HL-60 (cell line): ENCODE data around the gene HEPACAM.

Experiments used
- DNase-seq, 2 experiments: peaks; one replicate each; pipeline ENCODE4 v3.0.0-alpha.2; 2010 to 2020; ENCODE audit warnings: low read depth in 1 of 2, low spot score in 1 of 2
- H3K27ac ChIP-seq: fragments of 250-450 bp; sonication (Bioruptor Pico); replicated peaks from 2 replicates; pipeline ENCODE4 v1.5.1; 2020; ENCODE audit warnings: mild to moderate bottlenecking, moderate library complexity
- H3K27me3 ChIP-seq: fragments of 250-450 bp; sonication (Bioruptor Pico); 2 replicates; pipeline ENCODE4 v1.5.1; 2021; ENCODE audit warnings: mild to moderate bottlenecking, moderate library complexity; ENCODE audit not compliant: insufficient read depth, poor library complexity, severe bottlenecking
- H3K4me3 ChIP-seq: replicated peaks from 2 replicates; pipeline ENCODE4 v1.5.1; 2011; ENCODE audit warnings: mild to moderate bottlenecking, control low read depth, low read length; ENCODE audit not compliant: insufficient read depth
- CTCF ChIP-seq: IDR thresholded peaks from one replicate; pipeline ENCODE4 v1.5.1; 2011; ENCODE audit warnings: low read length, control low read depth, inconsistent platforms; ENCODE audit not compliant: insufficient read depth
- GABPA ChIP-seq: IDR thresholded peaks from 2 replicates; pipeline ENCODE4 v1.6.1; 2012; ENCODE audit warnings: low read depth
- POLR2AphosphoS5 ChIP-seq: IDR thresholded peaks from 2 replicates; pipeline ENCODE4 v1.6.1; 2012; ENCODE audit warnings: low read depth
- REST ChIP-seq: IDR thresholded peaks from 2 replicates; pipeline ENCODE4 v1.6.1; 2012; ENCODE audit warnings: low read depth; ENCODE audit not compliant: insufficient replicate concordance
- SPI1 ChIP-seq: IDR thresholded peaks from 2 replicates; pipeline ENCODE4 v1.6.1; 2012; ENCODE audit warnings: low read depth, mild to moderate bottlenecking, borderline replicate concordance

HEPACAM gene

GRCh38 chr11:124938970-124939369, 3.1 kb upstream of the HEPACAM start:
- H3K4me3 ChIP-seq: no peak overlapping the region
- TF ChIP-seq GABPA: no peak
- TF ChIP-seq CTCF: no peak
- no peak for TF ChIP-seq POLR2AphosphoS5
- no peak for TF ChIP-seq REST
- TF ChIP-seq SPI1: no peak
- H3K27ac ChIP-seq: no peak overlapping the region
- H3K27me3 ChIP-seq: peaks cover 4% of the 10 kb centered on the region
- no peak for DNase-seq

GRCh38 chr11:124938206-124938765, 2.4 kb upstream of the HEPACAM start:
- TF ChIP-seq REST: no peak
- no peak for TF ChIP-seq SPI1
- TF ChIP-seq POLR2AphosphoS5: no peak
- no peak for TF ChIP-seq GABPA
- no peak for TF ChIP-seq CTCF
- H3K27ac ChIP-seq: no peak overlapping the region
- no peak overlapping the region for H3K4me3 ChIP-seq
- H3K27me3 ChIP-seq: peaks cover 4% of the 10 kb centered on the region
- no peak for DNase-seq

- no peak for DNase-seq
- no peak overlapping the region for H3K27ac ChIP-seq
- H3K4me3 ChIP-seq: no peak overlapping the region
- H3K27me3 ChIP-seq: peaks cover 4% of the 10 kb centered on the region
- TF ChIP-seq GABPA (no peak), SPI1 (no peak), REST (no peak), CTCF (no peak), POLR2AphosphoS5 (no peak)
Observed at GRCh38 chr11:124937336-124937935, 1.6 kb upstream of the HEPACAM start.
